HG02973 (cell line): Measurements from ENCODE around the gene RMC1.
"Not testable (repeated sequence)": the region's sequence is repeated elsewhere in the genome, so short reads cannot be mapped to it uniquely, and the experiment has no call there.

Experiments
- ATAC-seq: cut with Tn5 transposase; IDR thresholded peaks from one replicate; pipeline ENCODE4 v1.9.1; 2021; ENCODE audit warnings: moderate library complexity; ENCODE audit not compliant: unreplicated experiment

Gene RMC1

DNA sequence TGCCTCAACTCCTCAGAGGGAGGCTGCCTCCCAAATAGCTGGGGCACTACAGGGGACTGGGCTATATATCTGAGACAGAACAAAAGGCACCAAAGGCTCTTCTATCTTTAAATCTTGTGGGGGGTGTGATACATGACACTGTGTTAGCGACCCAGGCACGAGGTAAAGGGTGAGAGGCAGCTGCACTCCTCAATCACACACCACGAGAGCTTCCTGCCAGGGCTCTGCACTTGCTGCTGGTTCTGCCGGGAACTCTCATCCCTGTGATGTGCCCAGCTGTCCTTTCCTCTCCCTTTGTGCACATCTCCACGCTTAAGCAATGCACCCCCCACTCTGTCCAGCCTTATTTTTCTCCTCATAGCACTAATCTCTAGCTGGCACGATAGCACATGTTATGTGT lies 50.6 kb downstream of the RMC1 start:
- no peak for ATAC-seq

- no peak for ATAC-seq
Observed at GRCh38 chr18:23556145-23556780, 53.0 kb downstream of the RMC1 start.

- ATAC-seq: not testable (repeated sequence)
Observed at GRCh38 chr18:23557511-23557910, 54.2 kb downstream of the RMC1 start.

DNA sequence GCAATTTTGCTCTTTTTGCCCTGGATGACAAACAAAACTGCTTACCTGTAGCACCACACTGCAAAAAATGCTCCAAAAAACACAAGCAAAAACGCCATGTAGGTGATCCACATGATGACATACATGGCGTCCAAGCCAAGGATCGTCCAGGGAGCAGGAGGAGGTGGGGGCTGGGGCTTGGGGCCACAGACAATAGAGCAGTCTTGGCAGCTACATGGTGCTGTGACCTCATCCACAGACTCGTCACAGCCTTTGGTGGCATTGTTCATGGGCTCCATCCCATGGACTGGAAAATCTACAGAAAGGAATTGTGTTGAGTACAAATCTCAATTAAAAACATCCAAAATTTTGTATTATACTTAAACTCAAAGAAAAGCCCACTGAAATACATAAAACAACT lies 56.9 kb downstream of the RMC1 start:
- ATAC-seq: no peak

- ATAC-seq: no peak
Observed at GRCh38 chr18:23563377-23564043, 60.2 kb downstream of the RMC1 start.

DNA sequence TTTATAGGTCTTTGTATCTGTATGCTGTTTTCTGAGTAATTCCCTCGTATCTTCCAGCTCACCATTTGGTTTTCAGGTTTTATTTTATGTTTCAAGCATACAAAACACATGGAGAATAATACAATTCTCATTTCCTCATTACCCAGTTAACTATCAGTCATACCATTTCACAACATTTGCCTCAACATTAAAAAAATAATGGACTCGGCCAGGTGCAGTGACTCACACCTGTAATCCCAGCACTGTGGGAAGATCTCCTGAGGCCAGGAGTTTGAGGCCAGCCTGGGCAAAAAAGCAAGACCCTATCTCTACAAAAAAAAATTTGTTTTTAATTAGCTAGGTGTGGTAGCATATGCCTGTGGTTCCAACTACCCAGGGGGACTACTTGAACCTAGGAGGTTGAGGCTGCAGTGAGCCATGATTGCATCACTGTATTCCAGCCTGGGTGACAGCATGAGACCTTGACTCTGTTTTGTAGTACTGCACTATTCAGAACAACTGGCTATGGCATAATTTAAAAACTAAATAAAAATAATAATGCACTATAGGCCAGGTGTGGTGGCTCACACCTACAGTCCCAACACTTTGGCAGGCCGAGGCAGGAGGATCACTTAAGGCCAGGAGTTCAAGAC lies 62.7 kb downstream of the RMC1 start:
- ATAC-seq: no peak

GRCh38 chr18:23567671-23568070 lies 64.4 kb downstream of the RMC1 start:
- no peak for ATAC-seq

DNA sequence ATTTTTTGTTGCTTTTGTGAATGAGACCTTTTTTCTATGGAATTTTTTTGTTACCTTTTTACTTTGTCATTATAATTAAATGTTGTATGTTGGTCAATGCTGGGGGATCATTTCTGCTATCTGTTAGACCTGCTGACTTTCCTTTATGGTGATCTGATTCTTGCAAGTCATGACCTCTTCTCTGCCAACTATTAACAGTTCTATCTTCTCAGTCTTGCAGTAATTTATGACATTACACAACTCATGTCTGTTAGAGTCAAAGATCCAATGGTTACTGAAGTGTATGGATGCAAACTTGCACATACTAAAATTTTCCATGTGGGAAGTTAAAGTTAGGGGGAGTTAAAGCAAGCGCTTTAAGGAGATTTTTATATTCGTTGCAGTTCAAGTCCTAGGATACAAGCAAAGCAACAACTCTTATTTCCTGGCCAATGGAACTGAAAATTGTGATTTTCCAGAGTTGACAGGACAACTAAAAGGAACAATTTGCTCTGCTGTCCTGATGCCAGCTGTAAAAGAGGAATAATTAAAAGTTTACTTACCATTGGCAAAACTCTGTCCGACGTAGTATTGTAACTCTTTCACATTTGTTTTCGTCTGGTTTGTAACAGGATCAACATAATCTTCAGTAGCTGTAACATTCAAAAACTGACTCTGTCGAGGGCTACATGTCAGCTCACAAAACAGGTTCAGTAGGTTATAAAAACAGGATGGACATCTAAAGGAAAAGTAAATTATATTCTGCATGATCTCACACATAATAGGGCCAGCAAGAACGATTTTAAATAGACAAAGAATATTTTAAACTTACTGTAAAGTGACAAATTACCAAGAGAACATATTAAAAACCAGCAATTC lies 65.2 kb downstream of the RMC1 start:
- ATAC-seq: no peak

GRCh38 chr18:23569299-23570063 lies 66.2 kb downstream of the RMC1 start:
- ATAC-seq: no peak

- ATAC-seq: no peak
Observed at GRCh38 chr18:23570912-23571504, 67.7 kb downstream of the RMC1 start.

DNA sequence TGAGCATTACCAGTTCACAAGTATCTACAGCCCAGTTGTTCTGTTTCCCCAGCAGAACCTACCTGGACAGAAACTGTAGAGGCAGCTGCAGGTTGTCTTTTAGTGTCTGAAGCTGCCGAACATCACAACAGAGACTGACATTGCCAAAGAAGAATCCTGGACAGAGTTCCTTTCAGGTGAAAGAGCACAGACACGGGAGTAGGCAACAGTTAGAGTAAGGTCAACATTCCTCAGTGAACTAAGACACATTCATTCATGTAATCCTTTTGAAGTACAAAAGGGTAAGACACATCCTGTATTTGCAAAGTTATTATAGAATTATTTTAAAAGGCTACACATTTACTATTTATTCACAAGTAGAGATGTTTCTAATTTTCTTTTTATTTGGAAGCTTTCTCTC lies 68.7 kb downstream of the RMC1 start:
- ATAC-seq: no peak

- no peak for ATAC-seq
Observed at GRCh38 chr18:23572570-23572969, 69.3 kb downstream of the RMC1 start.

GRCh38 chr18:23573020-23573419 lies 69.7 kb downstream of the RMC1 start:
- ATAC-seq: no peak

DNA sequence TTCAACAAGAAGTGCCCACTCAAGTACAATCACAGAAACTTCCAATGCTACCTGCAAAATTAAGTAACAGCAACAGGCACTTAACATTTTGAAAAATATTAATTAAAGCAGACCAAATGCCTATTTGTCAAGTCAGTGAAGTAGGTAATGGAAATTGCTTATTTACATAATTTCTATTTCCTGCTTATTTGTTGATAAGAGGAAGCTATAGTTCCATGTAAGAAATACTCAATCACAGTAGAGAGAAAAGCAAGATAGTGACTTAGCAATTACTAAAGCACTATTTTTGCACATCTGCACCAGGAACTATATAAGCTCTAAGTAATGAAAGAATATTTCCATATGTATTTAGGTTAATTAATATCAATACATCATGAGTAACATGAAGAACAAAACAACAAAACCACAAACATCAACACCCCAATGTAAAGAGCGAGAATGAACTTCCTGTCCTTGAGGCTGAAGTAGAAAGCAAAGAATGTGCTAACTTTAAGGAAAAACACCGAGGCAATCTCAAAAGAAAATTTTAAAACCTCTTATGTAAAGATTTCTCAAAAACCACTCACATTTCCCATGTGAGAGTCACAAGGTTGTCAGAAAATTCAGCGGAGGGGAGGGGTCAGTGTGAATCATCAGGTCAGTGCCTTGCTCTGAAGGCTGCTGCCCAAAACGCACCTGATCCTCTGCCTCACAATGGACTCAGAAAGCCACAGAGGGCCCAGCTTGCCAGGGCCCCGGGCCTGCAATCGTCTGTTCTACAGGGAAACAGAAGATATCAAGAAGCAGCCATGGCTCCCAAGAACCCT lies 70.5 kb downstream of the RMC1 start:
- ATAC-seq: no peak

- no peak for ATAC-seq
Observed at GRCh38 chr18:23574611-23575308, 71.4 kb downstream of the RMC1 start.

GRCh38 chr18:23575309-23575651 lies 72.0 kb downstream of the RMC1 start:
- ATAC-seq: no peak

- not testable (repeated sequence) for ATAC-seq
Observed at GRCh38 chr18:23577521-23577920, 74.2 kb downstream of the RMC1 start.

DNA sequence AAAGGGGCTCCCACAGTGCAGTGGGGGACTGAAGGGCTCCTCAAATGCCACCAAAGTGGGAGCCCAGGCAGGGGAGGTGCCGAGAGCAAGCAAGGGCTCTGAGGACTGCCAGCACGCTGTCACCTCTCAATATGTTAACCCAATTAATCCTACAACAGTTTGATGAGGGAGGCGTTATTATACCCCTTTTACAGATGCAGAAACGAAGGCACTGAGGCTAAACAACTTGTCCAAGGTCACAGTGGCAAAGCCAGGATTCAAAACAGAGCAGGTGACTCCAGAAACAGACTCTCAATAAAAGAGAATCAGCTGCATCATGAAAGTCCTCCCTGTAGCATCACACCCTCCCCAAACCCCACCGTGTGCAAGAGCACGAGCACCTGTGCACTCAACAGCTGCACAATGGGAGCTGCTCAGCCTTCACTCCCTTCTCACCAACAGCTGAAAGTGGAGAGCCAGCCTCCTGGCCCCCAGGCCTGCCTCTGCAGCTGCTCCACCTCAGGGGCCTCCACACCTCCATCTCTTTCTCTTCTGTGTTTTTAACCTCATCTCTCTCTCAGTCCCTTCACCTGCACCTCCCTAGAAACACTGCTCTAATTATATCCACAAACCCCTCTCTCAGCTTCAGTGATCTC lies 74.9 kb downstream of the RMC1 start:
- ATAC-seq: no peak
